K562 (cell line): ENCODE data around the gene MAP3K12. TPM values are rescaled to one million over a fixed set of nuclear protein-coding genes. Genes with fewer than 3 reads are reported as not detected.

Experiments used
- ATF3 ChIP-seq, 2 experiments: fragments of 450-650 bp in 1 of 2; sonication (generic) in 1 of 2; formaldehyde crosslinking in 1 of 2; IDR thresholded peaks in 1 of 2; conservative IDR thresholded peaks in 1 of 2; 2 replicates each; pipeline versions ENCODE4 v1.6.1 to v1.8.1; 2016 to 2023; ENCODE audit warnings: mild to moderate bottlenecking in 2 of 2, moderate library complexity in 2 of 2, inconsistent platforms in 1 of 2, missing genetic modification reagents in 1 of 2
- FOXK1 ChIP-seq: sonication (generic); formaldehyde crosslinking; IDR thresholded peaks from 2 replicates; pipeline ENCODE4 v1.8.0; 2022; ENCODE audit warnings: missing genetic modification reagents, mild to moderate bottlenecking, borderline replicate concordance
- GTF2F1 ChIP-seq: IDR thresholded peaks from 2 replicates; pipeline ENCODE4 v1.6.1; 2011; ENCODE audit warnings: low read depth, low read length, improper control_type of control experiment
- JUND ChIP-seq, 2 experiments: IDR thresholded peaks; 2 replicates in 1 of 2; 3 replicates in 1 of 2; pipeline ENCODE4 v1.6.1; 2011; ENCODE audit warnings: borderline replicate concordance in 2 of 2, low read depth in 2 of 2, low read length in 2 of 2, improper control_type of control experiment in 1 of 2, missing biosample characterization in 1 of 2, missing genetic modification characterization in 1 of 2, missing genetic modification reagents in 1 of 2
- MAFG ChIP-seq: fragments of 450-650 bp; conservative IDR thresholded peaks from 2 replicates; pipeline ENCODE4 v1.6.1; 2016; ENCODE audit warnings: missing genetic modification characterization, missing compliant biosample characterization
- MEIS2 ChIP-seq: fragments of 450-650 bp; IDR thresholded peaks from 2 replicates; pipeline ENCODE4 v1.6.1; 2014; ENCODE audit warnings: mild to moderate bottlenecking; ENCODE audit not compliant: partially characterized antibody
- PHTF2 ChIP-seq: fragments of 250-450 bp; sonication (Bioruptor Pico); IDR thresholded peaks from 2 replicates; pipeline ENCODE4 v1.5.0; 2021; ENCODE audit warnings: mild to moderate bottlenecking
- TCF3 ChIP-seq: sonication (generic); formaldehyde crosslinking; IDR thresholded peaks from 2 replicates; pipeline ENCODE4 v1.4.0; 2020; ENCODE audit warnings: mild to moderate bottlenecking, missing genetic modification reagents
- TRIM25 ChIP-seq: fragments of 450-650 bp; IDR thresholded peaks from 2 replicates; pipeline ENCODE4 v1.7.0; 2016; ENCODE audit warnings: borderline replicate concordance
- ZSCAN32 ChIP-seq: fragments of 450-650 bp; formaldehyde crosslinking; IDR thresholded peaks from 2 replicates; pipeline ENCODE4 v1.4.0; 2020; ENCODE audit warnings: mild to moderate bottlenecking, moderate library complexity
- polyA plus RNA-seq, 8 experiments: library from polyadenylated mRNA; depleted of rRNA in 4 of 8; stranded (reverse) in 5 of 8; unstranded in 3 of 8; fragments of >200 nt; fragmentation: Nextera tagmentation in 2 of 8; fragmentation: Illumina TruSeq in 1 of 8; extraction: Ambion mirVana in 2 of 8; extraction: Trizol in 1 of 8; gene quantifications; 2 replicates each; pipeline versions ENCODE4 v1.2.1 to v1.2.3, GENCODE V29; 2011 to 2014; ENCODE audit warnings: inconsistent platforms in 1 of 8, missing spikeins in 1 of 8
- total RNA-seq, 7 experiments: library from RNA; depleted of rRNA in 6 of 7; stranded (reverse); fragments of >200 nt in 6 of 7; fragmentation: Illumina TruSeq in 2 of 7; extraction: Trizol in 2 of 7; gene quantifications; 2 replicates each; pipeline versions ENCODE4 v1.2.1 to v1.2.3, GENCODE V29; 2011 to 2021; ENCODE audit warnings: low replicate concordance in 1 of 7
- TF ChIP-seq, protein P1 (sequence below), 2 experiments: fragments of 450-650 bp; formaldehyde crosslinking in 1 of 2; IDR thresholded peaks; 2 replicates each; pipeline versions ENCODE4 v1.4.0 to v1.6.1; 2014 to 2020; ENCODE audit warnings: mild to moderate bottlenecking in 2 of 2, borderline replicate concordance in 1 of 2, low read depth in 1 of 2
- TF ChIP-seq, protein P2 (sequence below): fragments of 450-650 bp; IDR thresholded peaks from 2 replicates; pipeline ENCODE4 v1.6.1; 2017; ENCODE audit warnings: antibody characterized with exemption

Gene MAP3K12
- total and polyA plus RNA-seq, 9 of the 15 experiments (the other 6 are each of a cell fraction or from before 2014, with no cell fraction given) = 0.10 to 2.4 (median 1.6) TPM

GRCh38 chr12:53538209-53538689 is 39.0 kb upstream of the MAP3K12 start (continued):
- TF ChIP-seq PHTF2 (no peak), MEIS2 (peak; percentile 68), FOXK1 (CRISPR knock-in tag) (no peak), JUND (IDR thresholded peaks at IDR 0.05; ENCODE audit: borderline replicate concordance, low read depth, low read length) (peak; percentile 40; the same call in 1 of the 2 replicates), JUND (tag; IDR thresholded peaks at IDR 0.05; ENCODE audit: borderline replicate concordance, low read depth, low read length) (0 out of 3 replicates have a peak, but pooled peaks have one; percentile 34), TCF3 (CRISPR knock-in tag) (no peak), GTF2F1 (no peak), MAFG (no peak), ZSCAN32 (CRISPR knock-in tag) (no peak), ATF3 (IDR thresholded peaks at IDR 0.05) (peak; percentile 93), ATF3 (CRISPR knock-in tag; conservative IDR thresholded peaks at IDR 0.05) (no peak), TRIM25 (no peak)
- TF ChIP-seq, protein P1, sequence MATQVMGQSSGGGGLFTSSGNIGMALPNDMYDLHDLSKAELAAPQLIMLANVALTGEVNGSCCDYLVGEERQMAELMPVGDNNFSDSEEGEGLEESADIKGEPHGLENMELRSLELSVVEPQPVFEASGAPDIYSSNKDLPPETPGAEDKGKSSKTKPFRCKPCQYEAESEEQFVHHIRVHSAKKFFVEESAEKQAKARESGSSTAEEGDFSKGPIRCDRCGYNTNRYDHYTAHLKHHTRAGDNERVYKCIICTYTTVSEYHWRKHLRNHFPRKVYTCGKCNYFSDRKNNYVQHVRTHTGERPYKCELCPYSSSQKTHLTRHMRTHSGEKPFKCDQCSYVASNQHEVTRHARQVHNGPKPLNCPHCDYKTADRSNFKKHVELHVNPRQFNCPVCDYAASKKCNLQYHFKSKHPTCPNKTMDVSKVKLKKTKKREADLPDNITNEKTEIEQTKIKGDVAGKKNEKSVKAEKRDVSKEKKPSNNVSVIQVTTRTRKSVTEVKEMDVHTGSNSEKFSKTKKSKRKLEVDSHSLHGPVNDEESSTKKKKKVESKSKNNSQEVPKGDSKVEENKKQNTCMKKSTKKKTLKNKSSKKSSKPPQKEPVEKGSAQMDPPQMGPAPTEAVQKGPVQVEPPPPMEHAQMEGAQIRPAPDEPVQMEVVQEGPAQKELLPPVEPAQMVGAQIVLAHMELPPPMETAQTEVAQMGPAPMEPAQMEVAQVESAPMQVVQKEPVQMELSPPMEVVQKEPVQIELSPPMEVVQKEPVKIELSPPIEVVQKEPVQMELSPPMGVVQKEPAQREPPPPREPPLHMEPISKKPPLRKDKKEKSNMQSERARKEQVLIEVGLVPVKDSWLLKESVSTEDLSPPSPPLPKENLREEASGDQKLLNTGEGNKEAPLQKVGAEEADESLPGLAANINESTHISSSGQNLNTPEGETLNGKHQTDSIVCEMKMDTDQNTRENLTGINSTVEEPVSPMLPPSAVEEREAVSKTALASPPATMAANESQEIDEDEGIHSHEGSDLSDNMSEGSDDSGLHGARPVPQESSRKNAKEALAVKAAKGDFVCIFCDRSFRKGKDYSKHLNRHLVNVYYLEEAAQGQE (IDR thresholded peaks at IDR 0.05; ENCODE audit: borderline replicate concordance) = peak; percentile 61
- TF ChIP-seq, protein P1 (CRISPR knock-in tag; IDR thresholded peaks at IDR 0.05; ENCODE audit: low read depth) = no peak
- TF ChIP-seq, protein P2, sequence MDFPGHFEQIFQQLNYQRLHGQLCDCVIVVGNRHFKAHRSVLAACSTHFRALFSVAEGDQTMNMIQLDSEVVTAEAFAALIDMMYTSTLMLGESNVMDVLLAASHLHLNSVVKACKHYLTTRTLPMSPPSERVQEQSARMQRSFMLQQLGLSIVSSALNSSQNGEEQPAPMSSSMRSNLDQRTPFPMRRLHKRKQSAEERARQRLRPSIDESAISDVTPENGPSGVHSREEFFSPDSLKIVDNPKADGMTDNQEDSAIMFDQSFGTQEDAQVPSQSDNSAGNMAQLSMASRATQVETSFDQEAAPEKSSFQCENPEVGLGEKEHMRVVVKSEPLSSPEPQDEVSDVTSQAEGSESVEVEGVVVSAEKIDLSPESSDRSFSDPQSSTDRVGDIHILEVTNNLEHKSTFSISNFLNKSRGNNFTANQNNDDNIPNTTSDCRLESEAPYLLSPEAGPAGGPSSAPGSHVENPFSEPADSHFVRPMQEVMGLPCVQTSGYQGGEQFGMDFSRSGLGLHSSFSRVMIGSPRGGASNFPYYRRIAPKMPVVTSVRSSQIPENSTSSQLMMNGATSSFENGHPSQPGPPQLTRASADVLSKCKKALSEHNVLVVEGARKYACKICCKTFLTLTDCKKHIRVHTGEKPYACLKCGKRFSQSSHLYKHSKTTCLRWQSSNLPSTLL = no peak
